Kidney glomerular epithelial cell (primary cell): ENCODE measurements around the gene CTRB2.

Experiments used
- DNase-seq: peaks from one replicate; lab custom pipeline; 2025; lab: John Stamatoyannopoulos, UW

Gene CTRB2

GRCh38 chr16:75175074-75175473 lies 31.9 kb downstream of the CTRB2 start:
- DNase-seq: no peak

GRCh38 chr16:75172578-75172977 lies 34.4 kb downstream of the CTRB2 start:
- no peak for DNase-seq

- DNase-seq: no peak
These were observed 37.0 kb downstream of the CTRB2 start for GRCh38 chr16:75169899-75170405.

- DNase-seq: no peak
These were observed 46.6 kb downstream of the CTRB2 start for GRCh38 chr16:75160386-75160785.
